Measurements from ENCODE around the gene ADISSP. TPM values are rescaled to one million over a fixed set of nuclear protein-coding genes. Genes with fewer than 3 reads are reported as not detected.
A peak's percentile ranks its signal among the peaks of the same experiment; 100 is the strongest.

Gene ADISSP
- polyA plus RNA-seq, 1 donor, result 18.9 TPM

DNA sequence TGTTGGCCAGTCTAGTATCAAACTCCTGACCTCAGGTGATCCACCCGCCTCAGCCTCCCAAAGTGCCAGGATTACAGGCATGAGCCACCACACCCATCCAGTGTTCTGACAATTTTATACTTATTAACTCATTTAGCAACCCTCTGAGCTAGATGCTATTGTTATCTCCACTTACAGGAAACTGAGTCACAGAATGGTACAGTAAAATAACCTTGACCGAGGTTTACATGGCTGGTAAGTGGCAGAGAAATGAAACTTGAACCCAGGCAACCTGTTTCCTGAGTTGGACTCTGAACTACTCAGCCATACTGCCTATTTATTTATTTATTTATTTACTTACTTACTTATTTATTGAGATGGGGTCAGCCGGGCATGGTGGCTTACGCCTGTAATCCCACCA, 48.5 kb downstream of the ADISSP start:
- no peak for DNase-seq

GRCh38 chr20:3716195-3716834, 51.2 kb downstream of the ADISSP start:
- peak; percentile 47 for DNase-seq

DNA sequence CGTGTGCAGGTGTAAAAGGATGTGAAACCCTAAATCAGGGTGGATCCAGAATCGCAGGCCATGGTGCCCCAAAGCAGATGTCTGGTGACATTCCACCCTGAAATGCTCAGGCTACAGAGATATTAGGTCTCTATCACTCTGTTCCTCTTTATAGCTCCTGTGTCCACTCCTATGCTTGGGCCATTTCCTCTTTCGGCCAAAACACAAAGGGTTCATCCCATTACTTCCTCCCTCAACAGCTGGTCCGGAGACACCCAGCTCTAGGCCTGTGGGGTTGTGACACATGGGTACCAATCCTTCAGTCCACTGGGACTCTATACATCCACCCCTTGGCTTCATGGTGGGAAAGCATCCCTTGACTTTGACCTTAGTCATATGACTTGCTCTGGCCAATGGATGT, 53.5 kb downstream of the ADISSP start:
- DNase-seq, result no peak

DNA sequence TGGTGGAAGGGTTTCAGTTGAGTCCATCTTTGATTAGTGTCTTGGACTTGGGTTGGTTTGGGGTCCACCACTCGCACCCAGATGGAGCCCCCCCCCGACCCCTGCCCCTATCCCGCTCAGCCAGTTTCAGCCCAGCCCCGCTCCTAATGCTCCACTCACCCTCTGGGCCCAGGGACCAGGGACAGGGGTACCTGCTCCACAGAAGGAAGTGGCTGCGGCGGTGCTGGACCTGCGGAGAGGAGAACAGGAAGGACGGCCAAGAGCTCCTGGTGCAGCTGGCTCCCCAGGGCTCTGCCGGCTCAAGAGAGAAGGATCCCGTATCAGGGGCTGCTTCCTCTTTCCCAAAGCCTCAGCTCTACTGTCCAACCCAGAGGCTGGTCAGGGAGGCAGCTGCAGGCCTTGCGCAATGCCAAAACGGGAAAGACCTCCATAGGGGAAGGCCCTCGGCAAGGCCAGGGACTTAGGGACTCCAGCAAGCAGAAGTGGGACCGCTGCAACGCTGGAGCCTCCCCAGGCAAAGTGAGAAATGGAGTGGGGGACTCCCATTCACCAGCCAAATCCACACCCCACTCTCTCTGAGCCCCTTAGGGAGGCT, 55.2 kb downstream of the ADISSP start, which contains the start of gene SIGLEC1:
Gene SIGLEC1 (minus strand): TSS at position 322 of the 595 bp plus-strand sequence. CDS start 5,472 bp downstream, outside the sequence.
- no peak for DNase-seq

DNA sequence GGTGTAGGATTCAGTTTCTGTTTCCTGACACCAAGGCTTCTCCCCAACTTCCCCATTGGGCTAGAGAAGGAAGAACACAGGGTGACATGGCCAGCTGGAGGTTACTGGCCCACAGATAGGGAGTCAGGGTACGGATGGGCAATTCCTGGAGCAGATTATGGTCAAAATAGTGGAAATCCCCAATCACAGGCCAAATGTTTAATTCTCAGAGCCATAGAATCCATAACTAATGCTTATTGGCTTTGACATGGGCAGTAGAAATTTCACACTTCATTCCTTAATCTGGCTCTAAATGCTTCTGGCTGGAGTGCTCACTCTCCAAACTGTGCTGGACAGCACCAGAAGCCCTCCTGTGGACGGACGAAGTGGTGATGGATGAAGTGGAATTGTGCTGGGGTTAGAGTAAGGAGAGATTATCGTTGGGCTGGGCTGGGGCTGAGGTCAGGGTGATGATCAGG, 56.0 kb downstream of the ADISSP start:
- DNase-seq, result no peak

GRCh38 chr20:3710703-3711483, 56.7 kb downstream of the ADISSP start:
- DNase-seq, result peak; percentile 56

DNA sequence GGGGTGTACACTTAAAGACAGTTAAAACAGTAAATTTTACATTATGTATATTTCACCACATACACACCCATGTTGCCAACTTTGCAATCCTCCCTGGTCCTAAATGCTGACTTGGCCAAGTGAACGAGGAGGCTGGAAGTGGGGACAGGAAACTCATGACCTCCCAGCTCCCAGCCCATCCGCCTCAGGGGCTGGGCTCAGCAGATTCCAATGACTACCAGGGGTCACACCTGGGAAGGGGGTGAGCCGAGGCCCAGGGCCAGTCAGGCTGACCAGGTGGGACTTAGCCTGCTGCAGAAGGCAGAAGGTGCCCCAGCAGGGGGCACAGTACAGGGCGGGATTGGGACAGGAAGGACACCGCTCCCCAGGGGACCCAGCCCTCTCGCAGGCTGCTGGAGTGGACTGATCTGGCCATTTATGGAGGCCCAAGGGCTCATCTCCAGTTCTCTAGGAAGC, 57.5 kb downstream of the ADISSP start:
- DNase-seq, result no peak

GRCh38 chr20:3707508-3707899, 60.0 kb downstream of the ADISSP start:
- no peak for DNase-seq

- DNase-seq, result no peak
Observed at GRCh38 chr20:3706774-3707507, 60.6 kb downstream of the ADISSP start.

DNA sequence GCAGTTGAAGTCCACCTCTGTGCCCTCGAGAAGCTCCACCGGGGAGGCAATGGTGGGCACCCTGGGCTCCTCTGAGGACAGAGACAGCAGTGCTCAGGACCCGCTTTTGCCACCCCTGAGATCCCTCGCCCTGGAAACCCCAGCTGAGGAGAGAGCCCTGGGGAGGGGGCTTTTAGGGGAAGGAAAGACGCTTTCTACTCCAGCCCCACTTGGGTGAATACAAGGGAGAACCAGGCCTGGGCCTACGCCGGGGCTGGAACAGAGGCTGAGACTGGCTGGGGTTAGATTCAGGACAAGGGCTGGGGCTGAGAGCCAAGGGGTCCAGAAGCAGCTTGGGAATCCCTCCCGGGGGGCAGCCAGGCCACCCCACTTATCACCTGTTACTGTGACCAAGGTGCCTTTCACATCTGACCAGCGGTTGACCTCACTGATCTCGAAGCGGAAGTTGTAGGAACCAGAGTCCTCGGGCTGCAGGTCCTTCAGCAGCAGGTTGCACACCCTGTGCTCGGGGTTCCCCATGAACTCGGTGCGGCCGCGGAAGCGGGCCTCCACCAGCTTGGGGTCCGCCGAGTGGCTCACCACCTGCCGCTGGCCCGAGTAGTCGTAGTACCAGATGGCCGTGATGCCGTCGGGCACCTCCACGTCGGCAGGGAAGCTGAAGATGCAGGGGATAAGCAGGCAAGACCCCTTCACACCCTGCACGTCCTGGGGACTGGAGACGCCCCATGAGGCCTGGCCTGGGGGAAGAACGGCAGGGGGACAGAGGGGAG, 61.4 kb downstream of the ADISSP start:
- DNase-seq, result no peak

DNA sequence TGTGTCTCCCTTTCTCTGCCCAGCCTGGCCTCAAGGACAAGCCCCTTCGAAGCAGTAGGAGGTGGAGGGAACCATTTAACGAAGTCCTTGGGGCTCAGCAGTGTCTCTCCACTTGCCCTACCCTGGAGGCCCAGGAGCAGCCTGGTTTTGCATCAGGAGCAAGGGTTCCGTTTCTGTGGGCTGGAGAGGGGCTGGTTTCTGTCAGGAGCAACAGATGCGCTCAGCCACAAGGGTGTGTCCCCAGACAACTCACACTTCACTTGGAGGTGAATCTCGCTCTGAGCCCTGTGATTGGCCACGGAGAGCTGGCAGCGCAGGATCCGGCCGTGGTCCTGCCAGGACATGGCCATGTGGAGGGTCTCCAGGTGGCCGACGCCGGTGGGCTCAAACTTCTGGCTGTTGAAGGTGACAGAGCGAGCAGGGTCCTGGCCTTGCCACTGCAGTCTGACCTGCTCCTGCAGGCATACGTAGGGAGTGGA, 62.0 kb downstream of the ADISSP start:
- no peak for DNase-seq

DNA sequence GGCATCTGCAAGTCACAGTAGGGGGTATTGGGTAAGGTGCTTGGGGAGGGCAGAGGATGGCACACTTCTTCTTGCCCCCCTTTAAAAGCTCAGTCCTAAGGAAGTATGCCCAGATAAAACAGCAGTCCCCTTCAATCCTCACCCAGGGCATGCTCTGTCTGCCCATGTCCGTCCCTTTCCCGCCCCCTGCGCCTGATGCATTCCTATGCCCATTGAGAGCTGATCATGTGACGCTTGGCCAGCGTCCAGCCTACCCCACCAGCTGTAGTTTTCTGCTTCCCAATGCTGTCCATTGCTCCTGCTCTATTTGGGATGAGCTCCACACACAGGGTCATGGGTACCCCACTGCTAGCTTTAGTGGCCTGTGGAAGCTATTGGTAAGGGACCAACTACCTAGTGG, 63.5 kb downstream of the ADISSP start:
- DNase-seq, result no peak

Other genes with a start within 250 kb of the ADISSP start
- 0.17 TPM for gene GFRA4, start 104.4 kb downstream of the ADISSP start, polyA plus RNA-seq (ENCODE audit: insufficient read length)
- gene ADAM33, start 85.7 kb downstream of the ADISSP start, polyA plus RNA-seq (ENCODE audit: insufficient read length), result 9.1 TPM
- 1.1 TPM for gene SIGLEC1, start 55.2 kb downstream of the ADISSP start, polyA plus RNA-seq (ENCODE audit: insufficient read length)
- gene HSPA12B, start 35.1 kb downstream of the ADISSP start, polyA plus RNA-seq (ENCODE audit: insufficient read length), result 11.5 TPM
- 1.7 TPM for gene SPEF1, start 13.7 kb upstream of the ADISSP start, polyA plus RNA-seq (ENCODE audit: insufficient read length)
- 32.6 TPM for gene CENPB, start 19.0 kb upstream of the ADISSP start, polyA plus RNA-seq (ENCODE audit: insufficient read length)
- gene CDC25B, start 28.6 kb upstream of the ADISSP start, polyA plus RNA-seq (ENCODE audit: insufficient read length), result 41.7 TPM
- 10.6 TPM for gene AP5S1, start 52.8 kb upstream of the ADISSP start, polyA plus RNA-seq (ENCODE audit: insufficient read length)
- gene MAVS, start 79.1 kb upstream of the ADISSP start, polyA plus RNA-seq (ENCODE audit: insufficient read length), result 34.8 TPM
- gene PANK2, start 121.6 kb upstream of the ADISSP start, polyA plus RNA-seq (ENCODE audit: insufficient read length), result 40.1 TPM
- 23.3 TPM for gene RNF24, start 247.8 kb upstream of the ADISSP start, polyA plus RNA-seq (ENCODE audit: insufficient read length)